Activated T-cell treated with anti-CD3 and anti-CD28 coated beads, Interleukin-2, amount 50 U/mL, for 72 hours (primary cell): ENCODE measurements around the gene EFR3B. TPM values are rescaled to one million over a fixed set of nuclear protein-coding genes. Genes with fewer than 3 reads are reported as not detected.

Source experiments
- ATAC-seq, 2 donors: fragments of 150-1000 bp; cut with Tn5 transposase; replicated peaks in 1 of 2; 2 replicates each; pipeline ENCODE4 v1.10.0; 2021; ENCODE audit warnings: moderate library complexity in 2 of 2, mild to moderate bottlenecking in 1 of 2
- DNase-seq, 2 donors: peaks; one replicate each; pipeline ENCODE4 v3.0.0; 2021 to 2022; ENCODE audit warnings: mixed read lengths in 1 of 2
- H3K27ac Mint-ChIP-seq: one replicate; pipeline ENCODE4 v1.8.0; 2022; ENCODE audit warnings: mild to moderate bottlenecking, moderate library complexity, mixed read lengths
- H3K27me3 Mint-ChIP-seq: one replicate; pipeline ENCODE4 v1.8.0; 2022; ENCODE audit warnings: low read depth, mixed read lengths
- H3K36me3 Mint-ChIP-seq, 2 donors: one replicate each; pipeline ENCODE4 v1.8.0; 2022; ENCODE audit warnings: mixed read lengths in 2 of 2, mild to moderate bottlenecking in 1 of 2; ENCODE audit not compliant: insufficient read depth in 2 of 2
- H3K4me1 Mint-ChIP-seq: one replicate; pipeline ENCODE4 v1.8.0; 2022; ENCODE audit warnings: low read depth, mixed read lengths
- H3K4me3 Mint-ChIP-seq, 2 donors: one replicate each; pipeline ENCODE4 v1.8.0; 2022; ENCODE audit warnings: mild to moderate bottlenecking in 2 of 2, mixed read lengths in 2 of 2, moderate library complexity in 2 of 2
- H3K9me3 Mint-ChIP-seq, 2 donors: one replicate each; pipeline ENCODE4 v1.8.0; 2022; ENCODE audit warnings: mixed read lengths in 2 of 2
- total RNA-seq, 2 donors: library from RNA; stranded (reverse); gene quantifications; one replicate each; pipeline ENCODE4 v1.2.3, GENCODE V29; 2022

EFR3B gene
- total RNA-seq, 2 donors from 2014 or later: 0.60 to 0.93 TPM

DNA sequence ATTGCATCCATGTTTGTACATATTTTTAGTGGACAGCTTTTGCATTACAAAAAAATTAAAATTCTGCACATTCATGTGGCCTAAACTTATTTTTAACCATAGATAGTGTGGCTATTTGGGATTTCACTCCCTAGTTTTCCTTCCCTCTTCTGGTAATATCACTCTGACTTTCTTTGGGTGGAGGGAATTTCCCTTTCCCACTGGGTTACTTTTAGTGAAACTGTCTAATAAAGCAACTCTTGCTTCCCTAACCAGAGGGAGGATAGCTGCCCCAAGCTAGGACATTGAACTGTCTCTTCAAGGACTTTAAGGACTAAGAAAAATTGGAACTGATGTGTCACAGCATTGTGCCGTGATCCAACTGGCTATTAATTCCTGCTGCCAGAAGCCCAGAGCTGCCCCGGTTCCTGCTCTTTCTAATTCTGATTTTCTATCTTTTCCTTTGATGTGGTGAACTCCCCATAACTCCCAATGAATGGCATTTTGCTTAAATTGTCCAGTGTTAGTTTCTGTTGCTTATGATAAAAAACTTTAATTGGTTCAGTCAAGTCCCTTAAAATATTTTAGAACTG lies 20.0 kb upstream of the EFR3B start:
- DNase-seq (no peak), ATAC-seq (no peak)
- no peak overlapping the region for H3K27ac Mint-ChIP-seq
- no peak overlapping the region for H3K4me3 Mint-ChIP-seq
- H3K4me1 Mint-ChIP-seq: no peaks in the 10 kb centered on the region
- H3K27me3 Mint-ChIP-seq: peaks cover 5% of the 10 kb centered on the region
- no peaks in the 10 kb centered on the region for H3K9me3 Mint-ChIP-seq
- no peaks in the 10 kb centered on the region for H3K36me3 Mint-ChIP-seq

GRCh38 chr2:25023333-25023732 lies 18.5 kb upstream of the EFR3B start:
- Mint-ChIP-seq H3K4me1 (no peaks in the 10 kb centered on the region), H3K36me3 (no peaks in the 10 kb centered on the region), H3K27ac (no peak overlapping the region), H3K4me3 (no peak overlapping the region), H3K9me3 (no peaks in the 10 kb centered on the region), H3K27me3 (peaks cover 10% of the 10 kb centered on the region)
- DNase-seq: no peak
- ATAC-seq: no peak

GRCh38 chr2:25025229-25026007 lies 16.5 kb upstream of the EFR3B start:
- Mint-ChIP-seq H3K9me3 (no peaks in the 10 kb centered on the region), H3K27me3 (peaks cover 10% of the 10 kb centered on the region), H3K36me3 (no peaks in the 10 kb centered on the region), H3K4me1 (no peaks in the 10 kb centered on the region), H3K27ac (no peak overlapping the region), H3K4me3 (no peak overlapping the region)
- no peak for ATAC-seq
- no peak for DNase-seq

DNA sequence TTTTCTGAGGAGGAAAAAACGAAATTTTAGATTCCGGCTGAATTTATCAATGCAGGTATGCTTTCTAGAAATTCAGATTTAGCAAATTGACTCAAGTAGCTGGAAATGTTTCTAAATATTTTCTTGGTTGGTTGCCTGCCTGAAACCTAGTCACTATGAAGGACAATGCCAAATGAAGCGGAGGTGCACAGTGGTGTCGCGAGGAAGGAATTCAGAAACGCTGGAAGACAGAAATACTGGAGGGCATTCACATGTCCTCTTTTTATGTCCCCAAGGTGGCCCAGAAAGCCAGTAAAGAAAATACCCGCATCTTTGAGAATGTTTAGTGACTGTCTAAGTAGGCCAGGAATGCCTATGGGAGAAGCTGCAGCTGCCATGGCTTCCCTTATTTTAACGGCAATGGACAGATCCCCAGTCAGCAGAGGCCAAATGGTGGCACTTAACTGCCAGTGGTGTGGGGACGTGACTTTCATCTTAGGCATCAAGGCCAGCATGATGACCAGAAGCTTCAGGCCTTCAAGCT lies 15.8 kb upstream of the EFR3B start:
- H3K4me1 Mint-ChIP-seq: no peaks in the 10 kb centered on the region
- no peak for DNase-seq
- ATAC-seq: no peak
- peaks cover 10% of the 10 kb centered on the region for H3K27me3 Mint-ChIP-seq
- H3K27ac Mint-ChIP-seq: no peak overlapping the region
- H3K4me3 Mint-ChIP-seq: no peak overlapping the region
- H3K36me3 Mint-ChIP-seq: no peaks in the 10 kb centered on the region
- H3K9me3 Mint-ChIP-seq: no peaks in the 10 kb centered on the region

DNA sequence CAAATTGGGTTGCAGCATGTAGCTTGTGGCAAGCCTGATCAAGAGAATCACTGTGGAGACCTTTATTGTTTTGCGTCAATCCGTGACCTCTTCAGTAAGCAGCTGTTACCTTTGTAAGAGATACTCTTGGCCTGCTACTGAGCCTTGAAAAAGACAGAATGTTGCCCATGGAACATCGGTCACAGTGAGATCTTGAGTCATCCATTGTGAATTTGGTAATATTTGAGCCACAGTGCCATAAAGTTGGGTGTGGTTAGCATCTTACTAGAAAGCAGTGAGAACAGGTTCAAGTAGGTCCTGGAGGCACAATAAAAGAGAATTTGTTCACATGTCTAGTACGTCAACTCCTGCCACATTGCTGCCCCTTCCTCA lies 12.7 kb upstream of the EFR3B start:
- H3K36me3 Mint-ChIP-seq: no peaks in the 10 kb centered on the region
- H3K4me3 Mint-ChIP-seq: no peak overlapping the region
- peaks cover 0 to 1% of the 10 kb centered on the region in 2 donors for H3K9me3 Mint-ChIP-seq
- H3K27ac Mint-ChIP-seq: no peak overlapping the region
- no peak for ATAC-seq
- H3K27me3 Mint-ChIP-seq: peaks cover 5% of the 10 kb centered on the region
- no peak for DNase-seq
- no peaks in the 10 kb centered on the region for H3K4me1 Mint-ChIP-seq

GRCh38 chr2:25030702-25031101 lies 11.2 kb upstream of the EFR3B start:
- Mint-ChIP-seq H3K9me3 (peaks cover 0 to 2% of the 10 kb centered on the region in 2 donors), H3K27me3 (peaks cover 5% of the 10 kb centered on the region), H3K27ac (no peak overlapping the region), H3K36me3 (no peaks in the 10 kb centered on the region), H3K4me1 (no peaks in the 10 kb centered on the region), H3K4me3 (no peak overlapping the region)
- ATAC-seq (no peak), DNase-seq (no peak)

- H3K4me1 Mint-ChIP-seq: no peaks in the 10 kb centered on the region
Observed at GRCh38 chr2:25032094-25032493, 9.8 kb upstream of the EFR3B start.

DNA sequence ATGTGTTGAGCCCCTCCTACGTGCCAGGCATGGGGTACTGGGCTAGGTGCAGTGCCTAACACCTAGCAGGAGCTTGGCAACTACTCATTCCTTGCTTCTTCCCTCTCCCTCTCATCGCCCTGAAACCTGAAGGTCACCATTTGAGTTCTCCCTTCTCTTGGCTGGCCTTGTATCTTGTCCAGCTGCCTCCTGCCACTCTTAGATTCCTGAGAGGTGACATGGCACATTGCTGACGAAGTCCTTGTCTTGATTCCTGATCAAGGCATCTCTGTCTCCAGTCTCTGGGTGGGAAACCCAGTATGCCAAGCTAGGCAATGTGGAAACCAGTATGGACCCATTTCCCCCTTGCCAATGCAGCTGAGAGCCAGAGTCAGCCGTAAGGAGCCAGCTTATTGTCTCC lies 9.0 kb upstream of the EFR3B start:
- Mint-ChIP-seq H3K9me3 (peaks cover 0 to 2% of the 10 kb centered on the region in 2 donors), H3K27ac (no peak overlapping the region), H3K27me3 (no peaks in the 10 kb centered on the region), H3K36me3 (no peaks in the 10 kb centered on the region), H3K4me1 (no peaks in the 10 kb centered on the region), H3K4me3 (no peak overlapping the region)
- DNase-seq (no peak), ATAC-seq (no peak)

More at GRCh38 chr2:25032094-25032493, 9.8 kb upstream of the EFR3B start:
- Mint-ChIP-seq H3K27ac (no peak overlapping the region), H3K27me3 (peaks cover 4% of the 10 kb centered on the region), H3K4me3 (no peak overlapping the region), H3K36me3 (no peaks in the 10 kb centered on the region), H3K9me3 (peaks cover 0 to 2% of the 10 kb centered on the region in 2 donors)
- DNase-seq (no peak), ATAC-seq (peak in 1 of 2 donors; percentile 44)

DNA sequence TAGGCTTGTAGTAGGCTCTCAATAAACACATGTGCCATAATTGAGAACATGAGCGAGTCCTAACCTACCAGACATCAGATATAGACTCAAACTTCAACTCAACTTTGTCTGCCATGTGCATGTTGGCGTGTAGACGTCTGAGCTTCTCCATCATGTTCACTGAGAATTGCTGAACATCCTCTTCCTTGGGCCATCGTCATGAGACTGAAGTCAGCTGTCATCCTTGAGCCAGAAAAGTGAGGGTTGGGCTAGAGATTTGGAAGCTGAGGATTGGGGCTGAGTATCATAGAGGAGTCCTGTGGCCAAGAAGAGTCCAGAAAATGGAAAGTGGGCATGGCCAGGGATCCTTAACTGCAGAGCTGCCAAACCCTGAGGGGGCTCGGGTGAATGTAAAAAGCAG lies 7.8 kb upstream of the EFR3B start:
- H3K27me3 Mint-ChIP-seq: no peaks in the 10 kb centered on the region
- H3K36me3 Mint-ChIP-seq: no peaks in the 10 kb centered on the region
- no peaks in the 10 kb centered on the region for H3K4me1 Mint-ChIP-seq
- no peak overlapping the region for H3K4me3 Mint-ChIP-seq
- no peak overlapping the region for H3K27ac Mint-ChIP-seq
- ATAC-seq (no peak), DNase-seq (no peak)
- peaks cover 0 to 2% of the 10 kb centered on the region in 2 donors for H3K9me3 Mint-ChIP-seq

DNA sequence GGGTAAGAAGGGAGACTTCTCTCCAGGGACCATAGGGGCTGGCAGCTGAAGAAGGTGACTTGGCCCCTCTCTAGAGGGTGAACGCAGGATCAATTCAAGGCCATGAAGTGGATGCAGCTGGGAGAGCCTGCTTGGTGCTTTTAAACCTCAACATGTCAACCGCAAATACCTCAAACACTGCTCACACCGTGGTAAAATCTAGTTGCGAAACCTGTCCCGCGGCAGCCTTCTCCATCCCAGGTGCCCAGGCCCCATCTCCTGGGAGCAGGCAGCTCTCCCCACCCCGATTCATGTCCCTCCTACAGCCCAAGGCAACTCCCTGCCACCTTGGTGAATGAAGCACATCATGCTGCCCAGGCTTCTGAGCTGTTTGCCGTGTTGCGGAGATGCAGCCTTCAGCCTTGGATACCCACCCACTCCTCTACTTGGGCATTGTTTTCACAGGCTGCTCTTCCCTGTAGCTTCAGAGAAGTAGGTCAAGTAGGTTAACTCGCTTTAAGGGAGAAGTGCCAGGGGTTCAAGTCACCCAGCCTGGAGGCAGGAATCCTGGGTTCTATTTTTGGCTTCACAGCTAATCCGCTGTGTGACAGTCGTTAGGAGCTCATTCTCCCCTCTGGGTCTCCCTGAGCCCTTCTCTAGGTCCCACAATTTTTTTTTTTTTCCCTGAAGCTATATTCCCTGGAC lies 6.2 kb upstream of the EFR3B start:
- Mint-ChIP-seq H3K4me1 (peaks cover under 1% of the 10 kb centered on the region), H3K27ac (no peak overlapping the region), H3K27me3 (peaks cover 10% of the 10 kb centered on the region), H3K4me3 (no peak overlapping the region), H3K9me3 (peaks cover 0 to 2% of the 10 kb centered on the region in 2 donors), H3K36me3 (no peaks in the 10 kb centered on the region)
- ATAC-seq (no peak), DNase-seq (no peak)

GRCh38 chr2:25036221-25036559 lies 5.7 kb upstream of the EFR3B start:
- ATAC-seq: no peak
- H3K4me1 Mint-ChIP-seq: peaks cover 6% of the 10 kb centered on the region
- no peak overlapping the region for H3K4me3 Mint-ChIP-seq
- H3K27me3 Mint-ChIP-seq: peaks cover 15% of the 10 kb centered on the region
- H3K27ac Mint-ChIP-seq: no peak overlapping the region
- H3K9me3 Mint-ChIP-seq: peaks cover 0 to 2% of the 10 kb centered on the region in 2 donors
- no peak for DNase-seq
- H3K36me3 Mint-ChIP-seq: no peaks in the 10 kb centered on the region

GRCh38 chr2:25039126-25039525 lies 2.8 kb upstream of the EFR3B start:
- Mint-ChIP-seq H3K4me3 (no peak overlapping the region), H3K27me3 (peaks cover 37% of the 10 kb centered on the region), H3K4me1 (peaks cover 27% of the 10 kb centered on the region), H3K36me3 (no peaks in the 10 kb centered on the region), H3K9me3 (peaks cover 0 to 1% of the 10 kb centered on the region in 2 donors), H3K27ac (no peak overlapping the region)
- ATAC-seq: no peak
- DNase-seq: no peak

GRCh38 chr2:25041307-25041927 lies 459 bp upstream of the EFR3B start:
- no peak for ATAC-seq
- Mint-ChIP-seq H3K27me3 (peaks cover 54% of the 10 kb centered on the region), H3K9me3 (no peaks in the 10 kb centered on the region), H3K36me3 (no peaks in the 10 kb centered on the region), H3K4me1 (peaks cover 45% of the 10 kb centered on the region), H3K27ac (no peak overlapping the region), H3K4me3 (peak overlapping the region; percentile 66 to 74)
- DNase-seq: peak; percentile 10 to 13
